Esophagus squamous epithelium (tissue), 4 donors: ENCODE measurements around the gene RALGPS2.

Experiments used
- POLR2A ChIP-seq, 4 donors: fragments of 450-650 bp; IDR thresholded peaks; one replicate each; pipeline ENCODE4 v1.6.1; 2017; ENCODE audit warnings: antibody characterized with exemption in 4 of 4, mild to moderate bottlenecking in 4 of 4, moderate library complexity in 3 of 4
- TF ChIP-seq, protein P1 (sequence below), 6 experiments: fragments of 450-650 bp in 4 of 6; fragments of 200-600 bp in 2 of 6; sonication (generic) in 2 of 6; IDR thresholded peaks; one replicate each; pipeline ENCODE4 v1.5.1; 2016 to 2019; ENCODE audit warnings: antibody characterized with exemption in 6 of 6, mild to moderate bottlenecking in 4 of 6, moderate library complexity in 4 of 6

DNA sequence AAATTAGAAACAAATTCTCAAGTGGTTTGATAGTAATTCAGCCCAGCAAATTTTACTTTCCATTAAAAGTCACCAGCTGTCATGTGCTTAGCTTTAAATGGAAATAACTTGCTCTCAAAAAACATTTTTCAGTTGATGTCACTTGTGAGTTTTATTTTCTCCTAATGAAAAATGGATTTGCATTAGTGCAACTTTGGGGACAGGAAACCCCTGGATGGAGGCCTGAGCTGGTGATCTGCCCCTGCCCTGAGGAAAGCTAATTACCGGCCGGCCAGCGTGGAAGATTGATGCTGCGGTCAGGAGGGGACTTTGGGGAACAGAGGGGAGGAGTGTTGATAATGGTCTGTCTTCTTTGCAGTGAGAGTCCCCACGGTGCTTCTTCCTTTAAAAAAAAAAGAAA is 212.7 kb downstream of the RALGPS2 start:
- TF ChIP-seq, protein P1, sequence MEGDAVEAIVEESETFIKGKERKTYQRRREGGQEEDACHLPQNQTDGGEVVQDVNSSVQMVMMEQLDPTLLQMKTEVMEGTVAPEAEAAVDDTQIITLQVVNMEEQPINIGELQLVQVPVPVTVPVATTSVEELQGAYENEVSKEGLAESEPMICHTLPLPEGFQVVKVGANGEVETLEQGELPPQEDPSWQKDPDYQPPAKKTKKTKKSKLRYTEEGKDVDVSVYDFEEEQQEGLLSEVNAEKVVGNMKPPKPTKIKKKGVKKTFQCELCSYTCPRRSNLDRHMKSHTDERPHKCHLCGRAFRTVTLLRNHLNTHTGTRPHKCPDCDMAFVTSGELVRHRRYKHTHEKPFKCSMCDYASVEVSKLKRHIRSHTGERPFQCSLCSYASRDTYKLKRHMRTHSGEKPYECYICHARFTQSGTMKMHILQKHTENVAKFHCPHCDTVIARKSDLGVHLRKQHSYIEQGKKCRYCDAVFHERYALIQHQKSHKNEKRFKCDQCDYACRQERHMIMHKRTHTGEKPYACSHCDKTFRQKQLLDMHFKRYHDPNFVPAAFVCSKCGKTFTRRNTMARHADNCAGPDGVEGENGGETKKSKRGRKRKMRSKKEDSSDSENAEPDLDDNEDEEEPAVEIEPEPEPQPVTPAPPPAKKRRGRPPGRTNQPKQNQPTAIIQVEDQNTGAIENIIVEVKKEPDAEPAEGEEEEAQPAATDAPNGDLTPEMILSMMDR (IDR thresholded peaks at IDR 0.05): no peak
- TF ChIP-seq POLR2A (IDR thresholded peaks at IDR 0.05): no peak
